Measurements from ENCODE around the gene EGFL8. TPM values are rescaled to one million over a fixed set of nuclear protein-coding genes. Genes with fewer than 3 reads are reported as not detected.

EGFL8 gene
- total RNA-seq, 2 donors from 2014 or later = 12.2 to 19.5 TPM

- DNase-seq (ENCODE audit: low spot score) = no peak
- no peaks in the 10 kb centered on the region for H3K9me3 ChIP-seq
- no peaks in the 10 kb centered on the region for H3K27me3 ChIP-seq (replicated peaks; ENCODE audit: insufficient read depth)
- WGBS = 66% methylated on average over 6 of the region's 6 CpGs
- TF ChIP-seq POLR2AphosphoS5 (IDR thresholded peaks at IDR 0.05) (no peak), POLR2A (IDR thresholded peaks at IDR 0.05) (no peak), CTCF (IDR thresholded peaks at IDR 0.05) (no peak)
- intact Hi-C loops (cut with DNase I) = no loop called here
- H3K27ac ChIP-seq = no peak overlapping the region
- H3K36me3 ChIP-seq = no peaks in the 10 kb centered on the region
- no peaks in the 10 kb centered on the region for H3K4me1 ChIP-seq (replicated peaks)
- H3K4me3 ChIP-seq = no peak overlapping the region
Measured at GRCh38 chr6:32167761-32168262, 3.4 kb downstream of the EGFL8 start.

- 71% methylated on average over 2 of the region's 2 CpGs for WGBS
- no peak for DNase-seq (ENCODE audit: low spot score)
Measured at GRCh38 chr6:32168350-32168749, 4.0 kb downstream of the EGFL8 start.

GRCh38 chr6:32168807-32169591 is 4.6 kb downstream of the EGFL8 start:
- no peaks in the 10 kb centered on the region for H3K27me3 ChIP-seq (replicated peaks; ENCODE audit: insufficient read depth)
- H3K4me3 ChIP-seq = no peak overlapping the region
- DNase-seq (ENCODE audit: low spot score) = no peak
- H3K9me3 ChIP-seq = no peaks in the 10 kb centered on the region
- whole genome bisulfite sequencing = 77% methylated on average over 11 of the region's 11 CpGs
- TF ChIP-seq POLR2AphosphoS5 (IDR thresholded peaks at IDR 0.05) = no peak
- TF ChIP-seq POLR2A (IDR thresholded peaks at IDR 0.05) = no peak
- no peak for TF ChIP-seq CTCF (IDR thresholded peaks at IDR 0.05)
- no peaks in the 10 kb centered on the region for H3K36me3 ChIP-seq
- intact Hi-C loops (cut with DNase I) = no loop called here
- H3K4me1 ChIP-seq (replicated peaks) = no peaks in the 10 kb centered on the region
- H3K27ac ChIP-seq = no peak overlapping the region

More at GRCh38 chr6:32168350-32168749, 4.0 kb downstream of the EGFL8 start:
- Histone ChIP-seq H3K4me3 (no peak overlapping the region), H3K27ac (no peak overlapping the region), H3K27me3 (replicated peaks; ENCODE audit: insufficient read depth) (no peaks in the 10 kb centered on the region), H3K9me3 (no peaks in the 10 kb centered on the region), H3K36me3 (no peaks in the 10 kb centered on the region), H3K4me1 (replicated peaks) (no peaks in the 10 kb centered on the region)
- intact Hi-C loops (cut with DNase I) = no loop called here
- TF ChIP-seq POLR2AphosphoS5 (IDR thresholded peaks at IDR 0.05) (no peak), POLR2A (IDR thresholded peaks at IDR 0.05) (no peak), CTCF (IDR thresholded peaks at IDR 0.05) (no peak)

GRCh38 chr6:32170294-32170693 is 5.9 kb downstream of the EGFL8 start:
- Histone ChIP-seq H3K4me3 (no peak overlapping the region), H3K27ac (no peak overlapping the region), H3K36me3 (no peaks in the 10 kb centered on the region), H3K4me1 (replicated peaks) (no peaks in the 10 kb centered on the region), H3K27me3 (replicated peaks; ENCODE audit: insufficient read depth) (no peaks in the 10 kb centered on the region), H3K9me3 (no peaks in the 10 kb centered on the region)
- no peak for DNase-seq (ENCODE audit: low spot score)
- 91% methylated on average over 11 of the region's 11 CpGs for WGBS
- intact Hi-C loops (cut with DNase I) = no loop called here
- TF ChIP-seq POLR2AphosphoS5 (IDR thresholded peaks at IDR 0.05) (no peak), POLR2A (IDR thresholded peaks at IDR 0.05) (no peak), CTCF (IDR thresholded peaks at IDR 0.05) (no peak)

GRCh38 chr6:32171234-32171633 is 6.8 kb downstream of the EGFL8 start:
- no peak for TF ChIP-seq CTCF (IDR thresholded peaks at IDR 0.05)
- no peak for TF ChIP-seq POLR2A (IDR thresholded peaks at IDR 0.05)
- TF ChIP-seq POLR2AphosphoS5 (IDR thresholded peaks at IDR 0.05) = no peak
- H3K27ac ChIP-seq = no peak overlapping the region
- H3K27me3 ChIP-seq (replicated peaks; ENCODE audit: insufficient read depth) = no peaks in the 10 kb centered on the region
- no peak for DNase-seq (ENCODE audit: low spot score)
- H3K36me3 ChIP-seq = no peaks in the 10 kb centered on the region
- no peaks in the 10 kb centered on the region for H3K4me1 ChIP-seq (replicated peaks)
- no peaks in the 10 kb centered on the region for H3K9me3 ChIP-seq
- WGBS = 90% methylated on average over 6 of the region's 6 CpGs
- H3K4me3 ChIP-seq = no peak overlapping the region
- intact Hi-C loops (cut with DNase I) = no loop called here

All from prostate gland (tissue), 2 donors.